GM23338 (cell line): Measurements from ENCODE around the gene LCLAT1. TPM values are rescaled to one million over a fixed set of nuclear protein-coding genes. Genes with fewer than 3 reads are reported as not detected.

Source experiments
- ATAC-seq: fragments of 200-7000 bp; cut with Tn5 transposase; 3 replicates; pipeline ENCODE4 v1.9.1; 2020
- DNase-seq: peaks from one replicate; pipeline ENCODE4 v3.0.0-alpha.2; 2015; ENCODE audit warnings: low spot score
- H2AFZ ChIP-seq: fragments of 200-600 bp; sonication (generic); 2 replicates; pipeline ENCODE4 v1.8.0; 2016; ENCODE audit warnings: antibody characterized with exemption, mild to moderate bottlenecking, moderate library complexity
- H3F3A ChIP-seq: fragments of 200-600 bp; sonication (generic); replicated peaks from 2 replicates; pipeline ENCODE4 v1.8.0; 2017; ENCODE audit warnings: antibody characterized with exemption, mixed run types, low read depth
- H3K27ac ChIP-seq: fragments of 200-600 bp; sonication (generic); 2 replicates; pipeline ENCODE4 v1.6.1; 2016; ENCODE audit warnings: low read depth
- H3K27me3 ChIP-seq: fragments of 200-600 bp; sonication (generic); 2 replicates; pipeline ENCODE4 v1.8.0; 2016; ENCODE audit warnings: mild to moderate bottlenecking, mixed run types, moderate library complexity; ENCODE audit not compliant: insufficient read depth
- H3K36me3 ChIP-seq: fragments of 200-600 bp; sonication (generic); 2 replicates; pipeline ENCODE4 v1.8.0; 2016; ENCODE audit warnings: mild to moderate bottlenecking; ENCODE audit not compliant: insufficient read depth
- H3K4me1 ChIP-seq: fragments of 200-600 bp; sonication (generic); 2 replicates; pipeline ENCODE4 v1.8.0; 2016; ENCODE audit warnings: mild to moderate bottlenecking, moderate library complexity; ENCODE audit not compliant: insufficient read depth
- H3K4me2 ChIP-seq: fragments of 200-600 bp; sonication (generic); 2 replicates; pipeline ENCODE4 v1.7.1; 2017; ENCODE audit warnings: mixed run types
- H3K4me3 ChIP-seq: fragments of 200-600 bp; sonication (generic); 2 replicates; pipeline ENCODE4 v1.6.1; 2016; ENCODE audit warnings: mixed run types
- H3K79me2 ChIP-seq: fragments of 200-600 bp; sonication (generic); replicated peaks from 2 replicates; pipeline ENCODE4 v1.8.0; 2017; ENCODE audit warnings: mild to moderate bottlenecking; ENCODE audit not compliant: insufficient read depth
- H3K9me2 ChIP-seq: fragments of 200-600 bp; sonication (generic); 2 replicates; pipeline ENCODE4 v1.8.0; 2017; ENCODE audit not compliant: insufficient read depth
- H4K20me1 ChIP-seq: fragments of 200-600 bp; sonication (generic); replicated peaks from 2 replicates; pipeline ENCODE4 v1.8.0; 2017; ENCODE audit warnings: mild to moderate bottlenecking; ENCODE audit not compliant: insufficient read depth
- H3K27ac Mint-ChIP-seq: 2 replicates; pipeline ENCODE4 v1.8.0; 2020; ENCODE audit warnings: inconsistent platforms, mild to moderate bottlenecking, moderate library complexity, mixed read lengths
- H3K27me3 Mint-ChIP-seq: 3 replicates; pipeline ENCODE4 v1.8.0; 2022; ENCODE audit warnings: low read depth, mild to moderate bottlenecking, moderate library complexity, mixed read lengths, inconsistent platforms; ENCODE audit not compliant: insufficient read depth, poor library complexity
- H3K36me3 Mint-ChIP-seq: 3 replicates; pipeline ENCODE4 v1.8.0; 2021; ENCODE audit warnings: low read depth, mild to moderate bottlenecking, inconsistent platforms, moderate library complexity, mixed read lengths
- H3K4me1 Mint-ChIP-seq: 3 replicates; pipeline ENCODE4 v1.8.0; 2020; ENCODE audit warnings: mild to moderate bottlenecking, inconsistent platforms, mixed read lengths
- H3K4me3 Mint-ChIP-seq: 3 replicates; pipeline ENCODE4 v1.8.0; 2021; ENCODE audit warnings: moderate library complexity, mild to moderate bottlenecking, inconsistent platforms, mixed read lengths
- H3K9me3 Mint-ChIP-seq: 3 replicates; pipeline ENCODE4 v1.8.0; 2020; ENCODE audit warnings: moderate library complexity, mild to moderate bottlenecking, inconsistent platforms, mixed read lengths
- CREB1 ChIP-seq: fragments of 250-450 bp; sonication (Bioruptor Pico); IDR thresholded peaks from 2 replicates; pipeline ENCODE4 v1.5.0; 2020; ENCODE audit warnings: low read depth, mild to moderate bottlenecking, moderate library complexity
- EZH2 ChIP-seq: fragments of 200-600 bp; sonication (generic); IDR thresholded peaks from one replicate; pipeline ENCODE4 v1.8.0; 2017; ENCODE audit warnings: antibody characterized with exemption, mild to moderate bottlenecking, low read depth; ENCODE audit not compliant: unreplicated experiment
- EZH2phosphoT487 ChIP-seq: fragments of 200-600 bp; sonication (generic); IDR thresholded peaks from one replicate; pipeline ENCODE4 v1.8.1; 2018; ENCODE audit warnings: antibody characterized with exemption; ENCODE audit not compliant: unreplicated experiment
- JUNB ChIP-seq: IDR thresholded peaks from one replicate; pipeline ENCODE4 v1.6.1; 2016; ENCODE audit warnings: antibody characterized with exemption; ENCODE audit not compliant: unreplicated experiment
- NANOG ChIP-seq: IDR thresholded peaks from 2 replicates; pipeline ENCODE4 v1.6.1; 2016; ENCODE audit warnings: antibody characterized with exemption, borderline replicate concordance
- POLR2AphosphoS5 ChIP-seq: IDR thresholded peaks from 2 replicates; pipeline ENCODE4 v1.6.1; 2016; ENCODE audit warnings: antibody characterized with exemption, low read depth
- STAT1 ChIP-seq: IDR thresholded peaks from one replicate; pipeline ENCODE4 v1.6.1; 2016; ENCODE audit warnings: antibody characterized with exemption; ENCODE audit not compliant: unreplicated experiment
- ZNF114 ChIP-seq: fragments of 250-450 bp; sonication (Bioruptor Pico); IDR thresholded peaks from 2 replicates; pipeline ENCODE4 v1.5.0; 2020; ENCODE audit warnings: mild to moderate bottlenecking, moderate library complexity
- ZNF331 ChIP-seq: fragments of 250-450 bp; sonication (Bioruptor Pico); IDR thresholded peaks from 2 replicates; pipeline ENCODE4 v1.5.0; 2020; ENCODE audit warnings: low read depth, mild to moderate bottlenecking, moderate library complexity
- polyA plus RNA-seq: library from polyadenylated mRNA; unstranded; fragments of >200 nt; fragmentation: Nextera tagmentation; extraction: Ambion mirVana; gene quantifications from 2 replicates; pipeline ENCODE4 v1.2.1, GENCODE V29; 2016
- total RNA-seq: library from RNA; depleted of rRNA; stranded (reverse); fragments of >200 nt; shearing (Covaris generic); gene quantifications from 2 replicates; pipeline ENCODE4 v1.2.3, GENCODE V29; 2014
- TF ChIP-seq, protein P1 (sequence below): fragments of 250-450 bp; sonication (Bioruptor Pico); IDR thresholded peaks from 2 replicates; pipeline ENCODE4 v1.5.0; 2020; ENCODE audit warnings: mild to moderate bottlenecking, moderate library complexity
- TF ChIP-seq, protein P2 (sequence below): IDR thresholded peaks from one replicate; pipeline ENCODE4 v1.6.1; 2018; ENCODE audit warnings: antibody characterized with exemption; ENCODE audit not compliant: unreplicated experiment
- TF ChIP-seq, protein P3 (sequence below): IDR thresholded peaks from 2 replicates; pipeline ENCODE4 v1.6.1; 2016; ENCODE audit warnings: antibody characterized with exemption
- TF ChIP-seq, protein P4 (sequence below), 2 experiments: fragments of 200-600 bp in 1 of 2; sonication (generic) in 1 of 2; conservative IDR thresholded peaks; 2 replicates each; pipeline versions ENCODE4 v1.5.1 to v1.6.1; 2016 to 2017; ENCODE audit warnings: antibody characterized with exemption in 2 of 2, low read depth in 2 of 2, mild to moderate bottlenecking in 2 of 2, moderate library complexity in 1 of 2

The LCLAT1 gene
- total and polyA plus RNA-seq, 2 experiments from 2014 or later = 11.5 to 30.1 TPM

DNA sequence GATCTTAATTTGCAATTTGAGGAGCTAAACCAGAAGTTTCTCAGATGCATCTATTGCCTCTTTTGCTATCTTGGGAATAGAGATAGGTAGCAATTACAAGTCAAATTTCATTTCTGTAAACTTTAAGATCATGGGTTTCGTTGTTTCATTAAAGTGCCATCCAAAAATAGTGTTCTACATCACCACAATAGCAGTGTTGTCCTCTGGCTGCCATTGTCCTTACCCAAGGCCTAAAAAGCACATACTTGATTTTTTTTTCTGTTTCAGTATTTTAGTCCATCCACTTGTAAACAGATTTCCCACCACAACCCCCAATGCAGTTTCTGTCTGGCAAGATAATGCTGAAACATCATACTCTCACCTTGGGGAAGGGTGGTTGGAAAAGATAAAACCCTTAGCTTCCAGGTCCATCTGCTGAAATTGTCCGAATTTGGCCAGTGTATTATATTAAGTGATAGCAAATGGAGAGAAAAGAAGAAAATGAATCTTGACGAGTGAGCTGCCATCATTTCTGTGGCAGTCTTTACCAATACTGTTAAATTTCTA lies 136.2 kb downstream of the LCLAT1 start:
- H3K27me3 ChIP-seq = no peaks in the 10 kb centered on the region
- Mint-ChIP-seq H3K36me3 (no peaks in the 10 kb centered on the region), H3K4me1 (peaks cover 17% of the 10 kb centered on the region), H3K4me3 (no peak overlapping the region), H3K27me3 (peaks cover 3% of the 10 kb centered on the region), H3K9me3 (no peaks in the 10 kb centered on the region), H3K27ac (no peak overlapping the region)
- H3K27ac ChIP-seq = no peak overlapping the region
- no peaks in the 10 kb centered on the region for H3K9me2 ChIP-seq
- H3F3A ChIP-seq = no peaks in the 10 kb centered on the region
- H3K4me2 ChIP-seq = no peak overlapping the region
- H3K36me3 ChIP-seq = no peaks in the 10 kb centered on the region
- TF ChIP-seq, protein P1, sequence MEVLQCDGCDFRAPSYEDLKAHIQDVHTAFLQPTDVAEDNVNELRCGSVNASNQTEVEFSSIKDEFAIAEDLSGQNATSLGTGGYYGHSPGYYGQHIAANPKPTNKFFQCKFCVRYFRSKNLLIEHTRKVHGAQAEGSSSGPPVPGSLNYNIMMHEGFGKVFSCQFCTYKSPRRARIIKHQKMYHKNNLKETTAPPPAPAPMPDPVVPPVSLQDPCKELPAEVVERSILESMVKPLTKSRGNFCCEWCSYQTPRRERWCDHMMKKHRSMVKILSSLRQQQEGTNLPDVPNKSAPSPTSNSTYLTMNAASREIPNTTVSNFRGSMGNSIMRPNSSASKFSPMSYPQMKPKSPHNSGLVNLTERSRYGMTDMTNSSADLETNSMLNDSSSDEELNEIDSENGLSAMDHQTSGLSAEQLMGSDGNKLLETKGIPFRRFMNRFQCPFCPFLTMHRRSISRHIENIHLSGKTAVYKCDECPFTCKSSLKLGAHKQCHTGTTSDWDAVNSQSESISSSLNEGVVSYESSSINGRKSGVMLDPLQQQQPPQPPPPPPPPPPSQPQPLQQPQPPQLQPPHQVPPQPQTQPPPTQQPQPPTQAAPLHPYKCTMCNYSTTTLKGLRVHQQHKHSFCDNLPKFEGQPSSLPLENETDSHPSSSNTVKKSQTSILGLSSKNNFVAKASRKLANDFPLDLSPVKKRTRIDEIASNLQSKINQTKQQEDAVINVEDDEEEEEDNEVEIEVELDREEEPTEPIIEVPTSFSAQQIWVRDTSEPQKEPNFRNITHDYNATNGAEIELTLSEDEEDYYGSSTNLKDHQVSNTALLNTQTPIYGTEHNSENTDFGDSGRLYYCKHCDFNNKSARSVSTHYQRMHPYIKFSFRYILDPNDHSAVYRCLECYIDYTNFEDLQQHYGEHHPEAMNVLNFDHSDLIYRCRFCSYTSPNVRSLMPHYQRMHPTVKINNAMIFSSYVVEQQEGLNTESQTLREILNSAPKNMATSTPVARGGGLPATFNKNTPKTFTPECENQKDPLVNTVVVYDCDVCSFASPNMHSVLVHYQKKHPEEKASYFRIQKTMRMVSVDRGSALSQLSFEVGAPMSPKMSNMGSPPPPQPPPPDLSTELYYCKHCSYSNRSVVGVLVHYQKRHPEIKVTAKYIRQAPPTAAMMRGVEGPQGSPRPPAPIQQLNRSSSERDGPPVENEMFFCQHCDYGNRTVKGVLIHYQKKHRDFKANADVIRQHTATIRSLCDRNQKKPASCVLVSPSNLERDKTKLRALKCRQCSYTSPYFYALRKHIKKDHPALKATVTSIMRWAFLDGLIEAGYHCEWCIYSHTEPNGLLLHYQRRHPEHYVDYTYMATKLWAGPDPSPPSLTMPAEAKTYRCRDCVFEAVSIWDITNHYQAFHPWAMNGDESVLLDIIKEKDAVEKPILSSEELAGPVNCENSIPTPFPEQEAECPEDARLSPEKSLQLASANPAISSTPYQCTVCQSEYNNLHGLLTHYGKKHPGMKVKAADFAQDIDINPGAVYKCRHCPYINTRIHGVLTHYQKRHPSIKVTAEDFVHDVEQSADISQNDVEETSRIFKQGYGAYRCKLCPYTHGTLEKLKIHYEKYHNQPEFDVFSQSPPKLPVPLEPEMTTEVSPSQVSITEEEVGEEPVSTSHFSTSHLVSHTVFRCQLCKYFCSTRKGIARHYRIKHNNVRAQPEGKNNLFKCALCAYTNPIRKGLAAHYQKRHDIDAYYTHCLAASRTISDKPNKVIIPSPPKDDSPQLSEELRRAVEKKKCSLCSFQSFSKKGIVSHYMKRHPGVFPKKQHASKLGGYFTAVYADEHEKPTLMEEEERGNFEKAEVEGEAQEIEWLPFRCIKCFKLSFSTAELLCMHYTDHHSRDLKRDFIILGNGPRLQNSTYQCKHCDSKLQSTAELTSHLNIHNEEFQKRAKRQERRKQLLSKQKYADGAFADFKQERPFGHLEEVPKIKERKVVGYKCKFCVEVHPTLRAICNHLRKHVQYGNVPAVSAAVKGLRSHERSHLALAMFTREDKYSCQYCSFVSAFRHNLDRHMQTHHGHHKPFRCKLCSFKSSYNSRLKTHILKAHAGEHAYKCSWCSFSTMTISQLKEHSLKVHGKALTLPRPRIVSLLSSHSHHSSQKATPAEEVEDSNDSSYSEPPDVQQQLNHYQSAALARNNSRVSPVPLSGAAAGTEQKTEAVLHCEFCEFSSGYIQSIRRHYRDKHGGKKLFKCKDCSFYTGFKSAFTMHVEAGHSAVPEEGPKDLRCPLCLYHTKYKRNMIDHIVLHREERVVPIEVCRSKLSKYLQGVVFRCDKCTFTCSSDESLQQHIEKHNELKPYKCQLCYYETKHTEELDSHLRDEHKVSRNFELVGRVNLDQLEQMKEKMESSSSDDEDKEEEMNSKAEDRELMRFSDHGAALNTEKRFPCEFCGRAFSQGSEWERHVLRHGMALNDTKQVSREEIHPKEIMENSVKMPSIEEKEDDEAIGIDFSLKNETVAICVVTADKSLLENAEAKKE (CRISPR knock-in tag) = no peak
- TF ChIP-seq CREB1 (CRISPR knock-in tag) = no peak
- TF ChIP-seq EZH2phosphoT487 = no peak
- TF ChIP-seq ZNF331 (CRISPR knock-in tag) = no peak
- no peak for TF ChIP-seq EZH2
- TF ChIP-seq, protein P2, sequence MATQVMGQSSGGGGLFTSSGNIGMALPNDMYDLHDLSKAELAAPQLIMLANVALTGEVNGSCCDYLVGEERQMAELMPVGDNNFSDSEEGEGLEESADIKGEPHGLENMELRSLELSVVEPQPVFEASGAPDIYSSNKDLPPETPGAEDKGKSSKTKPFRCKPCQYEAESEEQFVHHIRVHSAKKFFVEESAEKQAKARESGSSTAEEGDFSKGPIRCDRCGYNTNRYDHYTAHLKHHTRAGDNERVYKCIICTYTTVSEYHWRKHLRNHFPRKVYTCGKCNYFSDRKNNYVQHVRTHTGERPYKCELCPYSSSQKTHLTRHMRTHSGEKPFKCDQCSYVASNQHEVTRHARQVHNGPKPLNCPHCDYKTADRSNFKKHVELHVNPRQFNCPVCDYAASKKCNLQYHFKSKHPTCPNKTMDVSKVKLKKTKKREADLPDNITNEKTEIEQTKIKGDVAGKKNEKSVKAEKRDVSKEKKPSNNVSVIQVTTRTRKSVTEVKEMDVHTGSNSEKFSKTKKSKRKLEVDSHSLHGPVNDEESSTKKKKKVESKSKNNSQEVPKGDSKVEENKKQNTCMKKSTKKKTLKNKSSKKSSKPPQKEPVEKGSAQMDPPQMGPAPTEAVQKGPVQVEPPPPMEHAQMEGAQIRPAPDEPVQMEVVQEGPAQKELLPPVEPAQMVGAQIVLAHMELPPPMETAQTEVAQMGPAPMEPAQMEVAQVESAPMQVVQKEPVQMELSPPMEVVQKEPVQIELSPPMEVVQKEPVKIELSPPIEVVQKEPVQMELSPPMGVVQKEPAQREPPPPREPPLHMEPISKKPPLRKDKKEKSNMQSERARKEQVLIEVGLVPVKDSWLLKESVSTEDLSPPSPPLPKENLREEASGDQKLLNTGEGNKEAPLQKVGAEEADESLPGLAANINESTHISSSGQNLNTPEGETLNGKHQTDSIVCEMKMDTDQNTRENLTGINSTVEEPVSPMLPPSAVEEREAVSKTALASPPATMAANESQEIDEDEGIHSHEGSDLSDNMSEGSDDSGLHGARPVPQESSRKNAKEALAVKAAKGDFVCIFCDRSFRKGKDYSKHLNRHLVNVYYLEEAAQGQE = no peak
- TF ChIP-seq POLR2AphosphoS5 = no peak
- no peak for TF ChIP-seq NANOG
- TF ChIP-seq, protein P3, sequence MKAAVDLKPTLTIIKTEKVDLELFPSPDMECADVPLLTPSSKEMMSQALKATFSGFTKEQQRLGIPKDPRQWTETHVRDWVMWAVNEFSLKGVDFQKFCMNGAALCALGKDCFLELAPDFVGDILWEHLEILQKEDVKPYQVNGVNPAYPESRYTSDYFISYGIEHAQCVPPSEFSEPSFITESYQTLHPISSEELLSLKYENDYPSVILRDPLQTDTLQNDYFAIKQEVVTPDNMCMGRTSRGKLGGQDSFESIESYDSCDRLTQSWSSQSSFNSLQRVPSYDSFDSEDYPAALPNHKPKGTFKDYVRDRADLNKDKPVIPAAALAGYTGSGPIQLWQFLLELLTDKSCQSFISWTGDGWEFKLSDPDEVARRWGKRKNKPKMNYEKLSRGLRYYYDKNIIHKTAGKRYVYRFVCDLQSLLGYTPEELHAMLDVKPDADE = no peak
- no peak for TF ChIP-seq ZNF114 (CRISPR knock-in tag)
- no peak for TF ChIP-seq JUNB
- TF ChIP-seq, protein P4, sequence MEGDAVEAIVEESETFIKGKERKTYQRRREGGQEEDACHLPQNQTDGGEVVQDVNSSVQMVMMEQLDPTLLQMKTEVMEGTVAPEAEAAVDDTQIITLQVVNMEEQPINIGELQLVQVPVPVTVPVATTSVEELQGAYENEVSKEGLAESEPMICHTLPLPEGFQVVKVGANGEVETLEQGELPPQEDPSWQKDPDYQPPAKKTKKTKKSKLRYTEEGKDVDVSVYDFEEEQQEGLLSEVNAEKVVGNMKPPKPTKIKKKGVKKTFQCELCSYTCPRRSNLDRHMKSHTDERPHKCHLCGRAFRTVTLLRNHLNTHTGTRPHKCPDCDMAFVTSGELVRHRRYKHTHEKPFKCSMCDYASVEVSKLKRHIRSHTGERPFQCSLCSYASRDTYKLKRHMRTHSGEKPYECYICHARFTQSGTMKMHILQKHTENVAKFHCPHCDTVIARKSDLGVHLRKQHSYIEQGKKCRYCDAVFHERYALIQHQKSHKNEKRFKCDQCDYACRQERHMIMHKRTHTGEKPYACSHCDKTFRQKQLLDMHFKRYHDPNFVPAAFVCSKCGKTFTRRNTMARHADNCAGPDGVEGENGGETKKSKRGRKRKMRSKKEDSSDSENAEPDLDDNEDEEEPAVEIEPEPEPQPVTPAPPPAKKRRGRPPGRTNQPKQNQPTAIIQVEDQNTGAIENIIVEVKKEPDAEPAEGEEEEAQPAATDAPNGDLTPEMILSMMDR (conservative IDR thresholded peaks at IDR 0.05; ENCODE audit: low read depth in 2 of 2) = no peak
- no peak for TF ChIP-seq STAT1
- no peak for ATAC-seq
- H3K4me3 ChIP-seq = no peak overlapping the region
- no peak overlapping the region for H2AFZ ChIP-seq
- no peaks in the 10 kb centered on the region for H4K20me1 ChIP-seq
- DNase-seq = no peak
- H3K4me1 ChIP-seq = peaks cover 19% of the 10 kb centered on the region
- H3K79me2 ChIP-seq = no peaks in the 10 kb centered on the region
